Keratinocyte (primary cell): Measurements from ENCODE around the gene SHISA4. TPM values are rescaled to one million over a fixed set of nuclear protein-coding genes. Genes with fewer than 3 reads are reported as not detected.
A peak's percentile ranks its signal among the peaks of the same experiment; 100 is the strongest.

Source experiments
- DNase-seq: peaks from one replicate; pipeline ENCODE4 v3.0.0-alpha.2; 2011; ENCODE audit warnings: low read depth, missing footprints, low spot score
- FAIRE-seq: peaks from 2 replicates; lab custom pipeline; 2011; peaks lifted over from hg19 to GRCh38; lab: Jason Lieb, UNC
- H2AFZ ChIP-seq: 2 replicates; pipeline ENCODE4 v1.6.0; 2012; ENCODE audit warnings: low read length, control low read depth, inconsistent platforms; ENCODE audit not compliant: control insufficient read depth
- H3K27ac ChIP-seq: 2 replicates; pipeline ENCODE4 v1.5.1; 2011; ENCODE audit warnings: low read length; ENCODE audit not compliant: control insufficient read depth, insufficient read depth
- H3K27me3 ChIP-seq: 3 replicates; pipeline ENCODE4 v1.6.0; 2011; ENCODE audit warnings: low read length; ENCODE audit not compliant: control insufficient read depth, insufficient read depth; ENCODE audit errors: extremely low read depth
- H3K36me3 ChIP-seq, 2 experiments: 2 replicates in 1 of 2; 3 replicates in 1 of 2; pipeline ENCODE4 v1.5.1; 2011; ENCODE audit warnings: low read length in 2 of 2, mild to moderate bottlenecking in 1 of 2; ENCODE audit not compliant: control insufficient read depth in 2 of 2, insufficient read depth in 2 of 2; ENCODE audit errors: extremely low read depth in 1 of 2
- H3K4me1 ChIP-seq: 3 replicates; pipeline ENCODE4 v1.5.1; 2011; ENCODE audit warnings: low read length; ENCODE audit not compliant: control insufficient read depth, insufficient read depth; ENCODE audit errors: extremely low read depth
- H3K4me2 ChIP-seq: 3 replicates; pipeline ENCODE4 v1.6.0; 2011; ENCODE audit warnings: low read depth, low read length; ENCODE audit not compliant: control insufficient read depth, insufficient read depth; ENCODE audit errors: extremely low read depth
- H3K4me3 ChIP-seq, 3 experiments: fragments of 200-600 bp in 1 of 3; sonication (generic) in 1 of 3; 2 replicates in 2 of 3; 3 replicates in 1 of 3; pipeline ENCODE4 v1.5.1; 2011 to 2016; ENCODE audit warnings: low read length in 3 of 3, mild to moderate bottlenecking in 3 of 3, control low read depth in 2 of 3, inconsistent platforms in 1 of 3, low read depth in 1 of 3, mixed read lengths in 1 of 3, mixed run types in 1 of 3, moderate library complexity in 1 of 3; ENCODE audit not compliant: control insufficient read depth in 2 of 3, insufficient read depth in 2 of 3; ENCODE audit errors: extremely low read depth in 1 of 3
- H3K79me2 ChIP-seq: 2 replicates; pipeline ENCODE4 v1.6.0; 2012; ENCODE audit warnings: low read length; ENCODE audit not compliant: control insufficient read depth, insufficient read depth
- H3K9ac ChIP-seq: 3 replicates; pipeline ENCODE4 v1.6.0; 2011; ENCODE audit warnings: low read length; ENCODE audit not compliant: control insufficient read depth, insufficient read depth; ENCODE audit errors: extremely low read depth
- H3K9me1 ChIP-seq: 3 replicates; pipeline ENCODE4 v1.6.0; 2011; ENCODE audit warnings: low read length; ENCODE audit not compliant: control insufficient read depth, insufficient read depth; ENCODE audit errors: extremely low read depth
- H3K9me3 ChIP-seq: 2 replicates; pipeline ENCODE4 v1.5.1; 2012; ENCODE audit warnings: low read depth, low read length; ENCODE audit not compliant: control insufficient read depth
- H4K20me1 ChIP-seq: 3 replicates; pipeline ENCODE4 v1.6.0; 2011; ENCODE audit warnings: low read length; ENCODE audit not compliant: control insufficient read depth, insufficient read depth; ENCODE audit errors: extremely low read depth
- EZH2 ChIP-seq: IDR thresholded peaks from one replicate; pipeline ENCODE4 v1.6.1; 2012; ENCODE audit warnings: inconsistent platforms, mild to moderate bottlenecking, low read length, moderate library complexity
- dilution Hi-C: fragments of 300-500 bp; cut with MboI; formaldehyde crosslinking; loops from one replicate; pipeline ENCODE4 v1.7.0; 2020; ENCODE audit warnings: low sequenced_read_pairs; ENCODE audit not compliant: extremely low pct_ligation_motif_present
- polyA plus RNA-seq, 5 experiments: library from polyadenylated mRNA; depleted of rRNA in 3 of 5; stranded (reverse) in 3 of 5; stranded (forward) in 1 of 5; unstranded in 1 of 5; fragments of >200 nt; gene quantifications; 1 replicate in 1 of 5; 2 replicates in 3 of 5; 3 replicates in 1 of 5; pipeline versions ENCODE4 v1.2.1 to v1.2.3, GENCODE V29; 2011 to 2012; ENCODE audit warnings: missing spikeins in 2 of 5, low read depth in 1 of 5, low replicate concordance in 1 of 5
- TF ChIP-seq, protein P1 (sequence below), 3 experiments: IDR thresholded peaks in 1 of 3; conservative IDR thresholded peaks in 1 of 3; optimal IDR thresholded peaks in 1 of 3; 2 replicates in 2 of 3; 3 replicates in 1 of 3; pipeline versions ENCODE3 to v1.5.1; 2011; ENCODE audit warnings: low read length in 3 of 3, mild to moderate bottlenecking in 3 of 3, moderate library complexity in 2 of 3, control low read depth in 1 of 3, inconsistent platforms in 1 of 3; ENCODE audit not compliant: insufficient read depth in 2 of 3; ENCODE audit errors: extremely low read depth in 1 of 3

SHISA4 gene
- polyA plus RNA-seq, 1 donor (not counting 4 experiments of a cell fraction or from before 2014, with no cell fraction given) = 2.2 TPM

- Histone ChIP-seq H3K4me2 (peak overlapping the region; percentile 75), H3K27ac (peak overlapping the region; percentile 81), H2AFZ (no peak overlapping the region), H4K20me1 (no peaks in the 10 kb centered on the region), H3K27me3 (peaks cover 5% of the 10 kb centered on the region), H3K9me3 (no peaks in the 10 kb centered on the region), H3K4me3 (no peak overlapping the region), H3K36me3 (peaks cover 0 to 3% of the 10 kb centered on the region in 2 experiments), H3K4me1 (peaks cover 39% of the 10 kb centered on the region), H3K9me1 (peaks cover 5% of the 10 kb centered on the region), H3K9ac (peak overlapping the region; percentile 63), H3K79me2 (no peaks in the 10 kb centered on the region)
- dilution Hi-C loops = no loop called here
- TF ChIP-seq, protein P1, sequence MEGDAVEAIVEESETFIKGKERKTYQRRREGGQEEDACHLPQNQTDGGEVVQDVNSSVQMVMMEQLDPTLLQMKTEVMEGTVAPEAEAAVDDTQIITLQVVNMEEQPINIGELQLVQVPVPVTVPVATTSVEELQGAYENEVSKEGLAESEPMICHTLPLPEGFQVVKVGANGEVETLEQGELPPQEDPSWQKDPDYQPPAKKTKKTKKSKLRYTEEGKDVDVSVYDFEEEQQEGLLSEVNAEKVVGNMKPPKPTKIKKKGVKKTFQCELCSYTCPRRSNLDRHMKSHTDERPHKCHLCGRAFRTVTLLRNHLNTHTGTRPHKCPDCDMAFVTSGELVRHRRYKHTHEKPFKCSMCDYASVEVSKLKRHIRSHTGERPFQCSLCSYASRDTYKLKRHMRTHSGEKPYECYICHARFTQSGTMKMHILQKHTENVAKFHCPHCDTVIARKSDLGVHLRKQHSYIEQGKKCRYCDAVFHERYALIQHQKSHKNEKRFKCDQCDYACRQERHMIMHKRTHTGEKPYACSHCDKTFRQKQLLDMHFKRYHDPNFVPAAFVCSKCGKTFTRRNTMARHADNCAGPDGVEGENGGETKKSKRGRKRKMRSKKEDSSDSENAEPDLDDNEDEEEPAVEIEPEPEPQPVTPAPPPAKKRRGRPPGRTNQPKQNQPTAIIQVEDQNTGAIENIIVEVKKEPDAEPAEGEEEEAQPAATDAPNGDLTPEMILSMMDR (optimal IDR thresholded peaks at IDR 0.05 in 1 of 3, IDR thresholded peaks at IDR 0.05 in 1 of 3, conservative IDR thresholded peaks at IDR 0.05 in 1 of 3; ENCODE audit: extremely low read depth in 1 of 3, insufficient read depth in 2 of 3, low read length in 3 of 3) = peak; percentile 44 to 74 (median 47)
- no peak for TF ChIP-seq EZH2
- FAIRE-seq = peak; percentile 99
- DNase-seq = peak; percentile 87
Measured at GRCh38 chr1:201882665-201883132, 6.0 kb upstream of the SHISA4 start.

- peak overlapping the region; percentile 81 for H3K27ac ChIP-seq
- no peak for FAIRE-seq
- dilution Hi-C loops = no loop called here
Measured at GRCh38 chr1:201883266-201883665, 5.4 kb upstream of the SHISA4 start.

More at GRCh38 chr1:201883266-201883665, 5.4 kb upstream of the SHISA4 start:
- no peak for DNase-seq
- peaks cover 34% of the 10 kb centered on the region for H3K4me1 ChIP-seq
- H3K9ac ChIP-seq = peak overlapping the region; percentile 63
- H4K20me1 ChIP-seq = no peaks in the 10 kb centered on the region
- H3K27me3 ChIP-seq = peaks cover 9% of the 10 kb centered on the region
- H3K4me3 ChIP-seq = no peak overlapping the region
- H2AFZ ChIP-seq = no peak overlapping the region
- no peaks in the 10 kb centered on the region for H3K79me2 ChIP-seq
- H3K9me3 ChIP-seq = no peaks in the 10 kb centered on the region
- TF ChIP-seq, protein P1 (optimal IDR thresholded peaks at IDR 0.05 in 1 of 3, IDR thresholded peaks at IDR 0.05 in 1 of 3, conservative IDR thresholded peaks at IDR 0.05 in 1 of 3; ENCODE audit: extremely low read depth in 1 of 3, insufficient read depth in 2 of 3, low read length in 3 of 3) = no peak
- no peak for TF ChIP-seq EZH2
- peaks cover 5% of the 10 kb centered on the region for H3K9me1 ChIP-seq
- H3K36me3 ChIP-seq = no peaks in the 10 kb centered on the region
- H3K4me2 ChIP-seq = peak overlapping the region; percentile 75
